OCI-LY7 (cell line): ENCODE results near the gene BCHE.

Source experiments
- CTCF ChIP-seq: fragments of 200-600 bp; sonication (generic); conservative IDR thresholded peaks from 2 replicates; pipeline ENCODE4 v1.5.1; 2014; ENCODE audit warnings: mild to moderate bottlenecking, antibody characterized with exemption, low read length, moderate library complexity, mixed read lengths
- EZH2phosphoT487 ChIP-seq: fragments of 200-600 bp; sonication (generic); IDR thresholded peaks from 2 replicates; pipeline ENCODE4 v1.6.1; 2018; ENCODE audit warnings: low read depth, borderline replicate concordance, mild to moderate bottlenecking, mixed run types, antibody characterized with exemption, low read length, moderate library complexity, mixed read lengths

DNA sequence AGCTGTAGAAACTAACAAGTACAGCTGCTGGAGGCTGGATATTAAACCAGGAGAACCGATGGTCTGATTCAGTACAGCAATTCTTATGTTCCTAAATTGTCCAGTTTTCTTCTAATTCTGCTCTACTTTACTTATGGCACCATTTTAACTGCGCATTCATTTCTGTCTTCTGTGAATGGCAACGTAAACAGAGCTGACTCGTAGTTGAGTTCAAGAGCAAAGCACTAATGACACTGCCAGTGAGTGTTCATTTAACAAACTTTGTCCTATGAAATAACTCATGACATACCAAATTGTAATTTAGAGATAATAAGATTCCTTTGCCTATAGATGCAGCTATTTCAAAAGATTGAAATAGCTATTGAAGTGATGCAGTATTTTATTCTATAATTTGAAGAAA lies 48.7 kb downstream of the BCHE start:
- TF ChIP-seq CTCF (no peak), EZH2phosphoT487 (no peak)
